Glomerular visceral epithelial cell (primary cell): ENCODE data around the gene AGRN.
A peak's percentile ranks its signal among the peaks of the same experiment; 100 is the strongest.
"Not testable (repeated sequence)": the region's sequence is repeated elsewhere in the genome, so short reads cannot be mapped to it uniquely, and the experiment has no call there.

Experiments
- DNase-seq: peaks from one replicate; pipeline ENCODE4 v3.0.0-alpha.2; 2016; ENCODE audit errors: extremely low spot score

AGRN gene

DNA sequence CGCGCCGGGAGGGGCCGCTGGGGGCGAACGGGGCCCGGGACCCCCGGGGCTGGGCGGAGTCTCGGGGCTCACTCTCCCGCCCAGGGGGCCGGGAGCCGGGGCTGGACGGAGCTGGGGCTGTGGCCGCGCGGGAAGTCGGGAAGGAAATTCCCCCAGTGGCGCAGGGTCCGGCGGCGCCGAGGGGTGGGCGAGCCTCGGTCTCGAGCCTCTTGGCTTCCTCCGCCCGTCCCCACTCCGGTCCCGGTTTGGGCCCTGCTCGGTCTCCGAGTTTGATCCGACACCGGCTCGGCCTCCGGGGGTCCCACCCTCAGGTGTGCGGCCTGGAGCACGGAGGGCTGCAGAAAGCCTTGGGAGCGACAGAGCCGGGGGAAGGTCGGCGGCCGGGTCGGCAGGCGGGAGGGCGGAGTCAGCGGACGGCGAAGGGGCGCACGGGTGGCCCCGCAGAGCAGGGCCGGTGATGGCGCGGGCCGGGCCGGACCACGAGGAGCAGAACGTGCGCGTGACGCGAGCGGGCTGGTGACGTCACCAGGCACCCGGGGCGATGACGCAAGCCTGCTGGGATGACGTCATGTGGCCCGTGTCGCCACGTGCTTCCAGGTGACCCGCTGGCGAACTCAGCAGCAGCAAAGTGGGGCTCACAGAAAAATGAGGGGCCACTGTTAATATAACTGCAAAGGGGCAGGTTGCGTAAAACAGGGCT is 19.4 kb upstream of the AGRN start:
- peak; percentile 87 for DNase-seq

DNA sequence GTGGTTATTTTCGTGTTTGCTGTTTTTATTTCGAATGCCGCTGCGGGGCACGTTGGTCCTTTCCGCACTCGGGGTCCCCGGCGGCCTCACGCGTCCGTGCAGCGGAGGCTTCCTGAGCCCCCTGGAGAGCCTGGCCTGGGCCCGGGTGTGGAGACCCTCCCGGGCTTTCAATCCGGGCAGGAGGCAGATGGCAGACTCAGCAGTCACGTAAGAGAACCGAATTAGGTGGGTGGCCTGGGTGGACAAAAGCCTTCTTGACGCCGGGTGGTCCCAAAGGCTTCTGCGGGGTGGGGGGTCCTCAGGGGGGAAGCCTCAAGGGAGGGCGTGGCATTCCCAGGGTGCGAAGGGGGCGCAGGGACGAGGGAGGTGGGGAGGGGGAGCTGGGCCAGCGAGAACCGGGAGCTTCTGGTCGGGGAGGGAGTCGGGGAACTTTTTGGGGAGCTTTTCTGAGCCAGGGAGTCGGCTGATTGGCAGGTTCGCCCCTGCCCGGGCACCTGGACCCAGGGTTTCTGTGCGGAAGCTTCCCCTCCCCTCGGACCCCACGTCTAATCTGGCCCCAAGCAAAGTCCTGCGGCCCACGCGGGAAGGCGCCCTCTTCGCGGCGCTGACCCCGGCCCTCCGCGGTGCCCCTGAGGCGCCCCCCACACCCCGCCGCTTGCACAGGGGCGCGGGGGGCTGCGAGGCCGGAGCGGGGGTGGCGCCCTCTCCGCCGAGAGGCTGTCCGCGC is 18.7 kb upstream of the AGRN start:
- no peak for DNase-seq

DNA sequence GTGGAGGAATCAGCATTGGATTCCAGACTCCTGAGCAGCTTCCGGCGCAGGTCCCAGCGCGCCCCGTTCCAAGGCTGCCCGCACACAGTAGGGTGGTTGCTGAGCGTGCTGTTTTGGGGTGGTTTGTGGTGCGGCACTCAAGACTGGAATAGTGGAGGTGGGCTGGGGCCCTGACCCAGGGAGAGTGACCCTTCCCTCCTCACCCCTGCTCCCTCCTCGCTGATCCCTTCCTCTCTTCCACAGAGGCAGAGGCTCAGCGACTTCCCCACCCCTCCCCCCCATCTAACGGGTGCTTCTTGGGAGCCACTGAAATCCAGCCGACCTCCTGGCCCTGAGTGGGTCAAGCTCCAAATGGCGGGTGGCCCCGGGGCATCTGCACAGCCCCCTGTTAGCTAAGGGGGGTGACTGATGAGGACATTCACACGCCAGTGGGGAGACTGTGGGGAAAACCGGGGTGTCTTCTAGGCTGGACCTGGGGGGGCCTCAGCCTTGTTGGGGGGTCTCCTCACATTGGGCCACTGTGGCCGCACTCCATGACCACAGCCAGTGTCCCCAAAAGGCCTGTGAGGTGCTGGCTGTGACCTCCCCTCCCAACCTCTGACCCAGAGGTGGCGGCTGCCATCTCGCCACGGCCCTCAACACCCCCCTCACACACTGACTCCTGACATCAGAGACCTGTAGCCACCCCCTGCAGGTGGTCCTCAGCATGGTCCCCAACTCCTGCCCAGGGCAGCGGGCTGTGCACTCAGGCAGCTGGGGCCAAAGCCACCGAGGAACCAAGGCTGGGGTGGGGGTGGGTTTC is 16.1 kb upstream of the AGRN start:
- DNase-seq = no peak

DNA sequence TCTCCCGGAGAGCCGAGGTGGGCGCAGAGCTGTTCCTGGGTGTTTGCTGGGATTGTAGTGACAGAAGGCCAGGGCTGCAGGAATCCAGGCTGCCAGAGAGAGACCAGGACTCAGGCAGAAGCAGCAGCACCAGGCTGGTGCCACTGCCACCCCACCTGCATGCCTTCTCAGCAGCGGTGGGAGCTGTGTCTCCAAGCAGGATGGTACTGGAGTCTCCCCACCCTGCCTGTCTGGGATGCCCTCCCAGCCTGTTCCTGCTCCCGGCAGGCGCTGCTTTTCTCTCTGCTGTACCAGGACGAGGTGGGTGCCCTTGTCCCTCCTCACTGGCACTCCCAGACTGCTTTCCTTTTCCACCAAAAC is 15.5 kb upstream of the AGRN start:
- DNase-seq = no peak

DNA sequence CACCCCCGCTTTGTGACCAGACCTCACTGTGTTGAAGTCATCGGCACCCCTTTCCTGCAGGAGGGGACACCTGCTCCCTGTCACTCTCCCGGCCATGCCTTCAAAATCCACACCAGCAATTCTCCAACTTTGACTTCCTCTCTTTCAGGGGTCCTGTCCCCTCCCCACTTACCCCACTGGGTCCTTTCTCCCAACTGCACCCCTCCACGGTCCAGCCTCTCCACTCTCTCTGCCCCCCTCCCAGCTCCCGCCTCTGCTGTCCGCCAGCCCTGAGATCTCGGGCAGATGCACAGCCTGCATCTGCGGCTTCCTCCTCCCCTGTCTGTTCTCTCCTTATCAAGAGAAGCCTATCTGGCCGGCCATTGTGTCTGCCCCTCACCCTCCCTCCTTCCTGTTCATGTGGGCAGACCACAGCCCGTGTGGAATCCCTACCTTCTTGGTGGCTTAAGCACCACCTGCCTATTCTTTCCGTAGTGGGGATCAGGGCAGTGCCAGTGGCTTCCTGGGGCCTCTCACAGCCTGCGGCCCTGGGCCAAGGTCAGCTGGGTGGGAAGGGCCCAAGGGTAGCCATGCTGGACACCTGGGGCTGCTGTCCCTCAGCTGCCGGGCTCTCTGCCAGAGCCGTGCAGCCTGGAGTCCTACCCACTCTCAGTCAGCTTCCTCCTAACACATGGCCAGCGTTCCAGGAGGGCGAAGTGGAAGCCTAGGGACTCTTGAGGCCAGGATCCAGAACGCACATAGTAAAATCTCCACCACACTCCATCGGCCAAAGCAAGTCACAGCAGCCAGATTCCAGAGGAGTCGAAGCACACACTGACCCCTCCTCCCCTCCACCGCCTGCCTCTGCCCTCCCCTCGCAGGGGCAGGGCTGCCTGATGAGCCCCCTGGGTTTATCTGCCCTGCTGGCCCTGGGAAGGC is 14.9 kb upstream of the AGRN start:
- peak; percentile 88 for DNase-seq

DNA sequence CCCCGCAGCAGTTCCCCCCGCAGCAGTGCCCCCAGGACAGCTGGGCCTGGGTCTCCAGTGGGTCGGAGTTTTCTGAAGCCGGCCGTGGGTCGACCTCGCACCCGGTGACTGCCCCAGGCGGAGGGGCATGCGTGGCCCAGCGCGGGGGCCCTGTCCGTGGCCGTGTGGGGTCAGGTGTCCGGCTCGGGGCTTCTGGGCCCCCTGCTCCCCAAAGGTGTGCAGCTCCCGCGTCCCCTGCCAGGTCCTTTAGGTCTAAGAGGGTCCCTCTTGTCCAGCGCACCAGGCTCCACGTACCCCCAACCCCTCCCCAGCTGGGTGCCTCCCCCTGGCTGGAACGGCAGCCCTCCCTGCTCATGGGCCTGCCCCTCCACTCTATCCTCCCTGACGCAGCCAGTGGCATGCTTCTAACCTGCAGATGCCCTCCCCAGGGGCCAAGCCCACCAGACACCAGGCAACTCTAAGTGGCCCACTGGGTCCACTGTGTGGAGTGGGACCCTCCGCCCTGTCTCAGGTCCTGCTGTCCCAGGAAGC is 14.1 kb upstream of the AGRN start:
- no peak for DNase-seq

DNA sequence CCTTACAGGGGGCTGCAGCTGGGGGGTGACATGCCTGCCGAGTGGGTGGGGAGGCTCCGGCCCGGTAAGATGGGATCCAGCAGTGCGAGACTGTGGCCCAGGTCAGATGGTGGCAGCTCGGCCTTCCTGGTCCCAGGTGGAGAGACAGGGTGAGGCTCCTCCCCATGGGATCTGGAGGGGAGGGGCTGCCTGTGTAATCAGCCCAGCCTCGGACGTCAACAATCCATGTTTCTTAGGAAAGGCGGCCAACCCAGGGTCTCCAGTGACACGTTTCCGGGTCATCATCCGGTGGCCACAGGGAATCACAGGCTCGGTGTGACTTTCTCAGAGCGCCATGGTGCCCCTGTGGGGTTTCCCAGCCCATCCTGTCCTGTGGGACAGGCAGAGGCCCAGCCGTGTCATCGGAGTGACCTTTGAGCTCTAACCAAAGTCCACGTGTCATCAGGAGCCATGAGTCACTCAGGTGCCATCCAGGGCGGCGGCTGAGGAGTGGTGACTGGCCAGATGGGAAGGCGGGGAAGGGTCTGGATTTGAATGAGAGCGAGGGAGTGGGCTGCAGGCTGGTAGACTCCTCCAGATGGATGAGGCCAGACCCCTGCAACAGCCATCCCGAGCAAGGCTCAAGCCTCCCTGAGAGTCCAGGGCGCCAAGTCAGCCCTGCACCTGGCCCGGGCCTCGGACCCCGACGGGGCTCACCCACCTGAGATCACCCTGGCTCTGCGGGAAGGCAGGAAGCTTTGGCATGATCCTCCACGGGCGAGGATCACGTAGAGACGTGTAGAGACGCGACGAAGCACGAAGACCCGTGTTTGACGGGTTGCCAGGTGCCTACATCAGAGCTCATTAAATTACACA is 13.4 kb upstream of the AGRN start:
- no peak for DNase-seq

DNA sequence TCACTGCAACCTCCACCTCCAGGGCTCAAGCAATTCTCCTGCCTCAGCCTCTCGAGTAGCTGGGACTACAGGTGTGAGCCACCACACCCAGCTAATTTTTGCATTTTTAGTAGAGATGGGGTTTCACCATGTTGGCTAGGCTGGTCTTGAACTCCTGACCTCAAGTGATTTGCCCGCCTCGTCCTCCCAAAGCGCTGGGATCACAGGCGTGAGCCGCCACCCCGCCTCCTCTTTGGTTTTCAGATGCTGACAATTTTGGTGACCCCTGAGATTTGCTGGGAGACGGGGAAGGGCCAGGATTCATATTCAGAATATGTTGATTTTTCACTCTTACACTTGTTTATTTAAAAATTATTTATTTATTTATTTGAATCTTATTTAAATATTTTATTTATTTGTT is 9.8 kb upstream of the AGRN start:
- DNase-seq = not testable (repeated sequence)

DNA sequence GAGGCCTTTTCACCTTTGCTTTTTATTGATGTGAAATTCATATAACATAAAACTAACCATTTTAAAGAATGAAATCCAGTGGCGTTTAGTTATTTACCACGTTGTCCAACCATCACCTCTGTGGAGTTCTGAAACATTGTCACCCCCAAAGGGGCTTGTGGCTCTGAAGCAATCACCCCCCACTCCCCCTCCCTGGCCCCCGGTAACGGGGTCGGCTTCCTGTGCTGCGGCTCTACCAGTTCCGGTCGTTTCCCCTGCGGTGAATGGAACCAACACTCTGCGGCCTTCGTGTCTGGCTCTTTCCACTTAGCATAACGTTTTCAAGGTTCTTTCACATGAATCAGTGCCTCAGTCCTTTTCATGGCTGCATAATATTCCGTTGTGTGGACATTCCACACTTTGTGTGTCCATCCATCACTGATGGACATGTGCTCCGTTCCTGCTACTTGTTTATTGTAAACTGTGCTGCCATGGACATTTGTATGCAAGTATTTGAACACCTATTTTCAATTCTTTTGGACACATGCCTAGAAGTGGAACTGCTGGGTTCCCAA is 8.4 kb upstream of the AGRN start:
- no peak for DNase-seq

DNA sequence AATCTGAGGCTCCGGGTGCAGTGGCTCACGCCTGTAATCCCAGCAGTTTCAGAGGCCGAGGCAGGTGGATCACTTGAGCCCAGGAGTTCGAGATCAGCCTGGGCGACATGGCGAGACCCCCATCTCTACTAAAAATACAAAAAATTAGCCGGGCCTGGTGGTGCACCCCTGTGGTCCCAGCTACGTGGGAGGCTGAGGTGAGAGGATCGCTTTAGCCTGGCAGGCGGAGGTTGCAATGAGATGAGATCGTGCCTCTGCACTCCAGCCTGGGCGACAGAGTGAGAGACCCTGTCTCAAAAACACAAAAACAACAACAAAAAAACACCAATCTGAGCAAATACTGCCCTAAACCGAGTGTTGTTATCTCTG is 7.2 kb upstream of the AGRN start:
- DNase-seq = not testable (repeated sequence)

DNA sequence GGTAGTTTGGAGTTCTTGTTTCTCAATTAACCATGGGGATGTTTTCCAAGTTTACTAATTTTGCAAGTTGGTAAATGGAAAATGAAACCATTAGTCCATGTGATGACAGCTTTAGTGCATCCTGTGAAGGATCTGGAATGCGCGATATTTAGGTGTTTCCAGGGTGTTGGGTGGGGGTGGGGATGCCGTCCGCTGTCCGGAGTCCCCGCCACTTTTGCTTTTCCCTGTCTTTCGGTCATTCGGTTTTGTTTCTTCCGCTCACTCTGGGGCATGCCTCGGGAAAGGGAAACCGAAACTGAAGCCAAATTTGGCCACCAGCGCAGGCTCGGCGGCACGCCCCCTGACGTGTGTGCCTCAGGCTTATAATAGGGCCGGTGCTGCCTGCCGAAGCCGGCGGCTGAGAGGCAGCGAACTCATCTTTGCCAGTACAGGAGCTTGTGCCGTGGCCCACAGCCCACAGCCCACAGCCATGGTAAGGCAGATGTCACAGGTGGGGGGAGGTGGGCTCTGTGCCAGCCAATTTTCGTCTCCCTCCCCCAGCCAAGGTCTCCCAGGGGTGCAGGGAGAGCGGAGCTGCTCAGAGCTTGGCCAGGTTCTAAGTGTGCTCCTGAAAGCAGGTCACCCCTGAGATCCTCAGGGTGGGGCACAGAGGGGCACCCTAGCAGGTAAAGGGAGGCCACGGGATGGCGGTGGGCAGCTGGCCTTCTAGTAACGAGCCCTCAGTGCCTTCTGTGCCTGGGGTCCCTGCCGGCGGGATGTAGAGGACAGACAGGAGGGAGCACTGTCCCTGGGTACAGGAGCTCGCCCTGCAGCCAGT is 6.6 kb upstream of the AGRN start, which contains the start of gene ISG15:
Gene ISG15, plus strand, starts transcription at position 393 of the 817 bp plus-strand sequence. Its CDS starts 77 bp downstream, at position 470.
- peak; percentile 89 for DNase-seq

DNA sequence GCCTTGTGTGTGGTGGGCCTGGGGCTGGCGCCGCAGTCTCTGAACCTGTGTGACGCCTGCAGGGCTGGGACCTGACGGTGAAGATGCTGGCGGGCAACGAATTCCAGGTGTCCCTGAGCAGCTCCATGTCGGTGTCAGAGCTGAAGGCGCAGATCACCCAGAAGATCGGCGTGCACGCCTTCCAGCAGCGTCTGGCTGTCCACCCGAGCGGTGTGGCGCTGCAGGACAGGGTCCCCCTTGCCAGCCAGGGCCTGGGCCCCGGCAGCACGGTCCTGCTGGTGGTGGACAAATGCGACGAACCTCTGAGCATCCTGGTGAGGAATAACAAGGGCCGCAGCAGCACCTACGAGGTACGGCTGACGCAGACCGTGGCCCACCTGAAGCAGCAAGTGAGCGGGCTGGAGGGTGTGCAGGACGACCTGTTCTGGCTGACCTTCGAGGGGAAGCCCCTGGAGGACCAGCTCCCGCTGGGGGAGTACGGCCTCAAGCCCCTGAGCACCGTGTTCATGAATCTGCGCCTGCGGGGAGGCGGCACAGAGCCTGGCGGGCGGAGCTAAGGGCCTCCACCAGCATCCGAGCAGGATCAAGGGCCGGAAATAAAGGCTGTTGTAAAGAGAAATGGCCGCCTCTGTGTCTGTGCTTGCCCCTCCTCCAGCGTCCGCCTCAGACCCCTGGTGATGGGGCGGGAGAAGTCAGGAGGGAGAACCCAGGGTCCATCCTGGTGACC is 5.8 kb upstream of the AGRN start:
- DNase-seq = no peak

DNA sequence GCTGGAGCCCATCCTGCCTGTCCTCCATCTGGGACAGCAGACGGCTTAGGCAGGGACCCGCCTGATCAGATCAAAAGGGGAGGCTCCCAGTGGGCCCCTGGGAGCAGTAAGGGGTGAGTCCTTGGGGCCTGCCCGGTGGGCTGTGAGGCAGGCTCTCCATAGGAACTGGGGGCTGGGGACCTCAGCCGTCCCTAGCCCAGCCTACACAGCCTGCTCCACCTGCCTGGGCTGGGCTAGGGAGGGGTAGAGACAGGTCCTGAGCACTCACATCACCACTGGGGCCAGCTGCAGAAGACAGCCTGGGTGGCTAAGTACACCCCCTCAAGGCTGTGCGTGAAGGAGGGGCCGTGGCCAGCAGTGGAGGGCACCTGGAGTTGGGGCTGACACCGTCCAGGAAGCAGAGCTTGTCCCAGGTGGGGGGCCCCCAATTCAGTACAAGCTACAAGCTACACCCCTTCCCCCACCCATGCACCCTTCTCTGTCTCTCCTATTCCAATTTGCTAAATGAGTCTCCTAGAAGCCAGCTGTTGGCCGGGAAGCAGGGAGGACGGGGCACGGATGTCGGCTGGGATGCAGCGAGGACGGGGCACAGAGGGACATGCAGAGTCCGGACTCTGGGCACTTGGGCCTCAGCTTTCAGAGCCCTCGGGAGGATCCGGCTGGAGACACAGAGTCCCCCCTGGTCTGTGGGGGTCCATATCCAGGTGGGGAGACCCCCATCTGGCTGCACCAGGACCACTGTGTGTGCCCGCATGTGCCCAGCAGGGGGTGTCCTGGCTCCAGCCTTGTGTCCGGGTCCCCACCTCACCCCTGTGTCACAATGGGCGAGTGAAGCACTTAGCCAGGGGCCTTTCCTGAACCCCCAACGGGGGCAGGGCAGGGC is 4.9 kb upstream of the AGRN start:
- no peak for DNase-seq

DNA sequence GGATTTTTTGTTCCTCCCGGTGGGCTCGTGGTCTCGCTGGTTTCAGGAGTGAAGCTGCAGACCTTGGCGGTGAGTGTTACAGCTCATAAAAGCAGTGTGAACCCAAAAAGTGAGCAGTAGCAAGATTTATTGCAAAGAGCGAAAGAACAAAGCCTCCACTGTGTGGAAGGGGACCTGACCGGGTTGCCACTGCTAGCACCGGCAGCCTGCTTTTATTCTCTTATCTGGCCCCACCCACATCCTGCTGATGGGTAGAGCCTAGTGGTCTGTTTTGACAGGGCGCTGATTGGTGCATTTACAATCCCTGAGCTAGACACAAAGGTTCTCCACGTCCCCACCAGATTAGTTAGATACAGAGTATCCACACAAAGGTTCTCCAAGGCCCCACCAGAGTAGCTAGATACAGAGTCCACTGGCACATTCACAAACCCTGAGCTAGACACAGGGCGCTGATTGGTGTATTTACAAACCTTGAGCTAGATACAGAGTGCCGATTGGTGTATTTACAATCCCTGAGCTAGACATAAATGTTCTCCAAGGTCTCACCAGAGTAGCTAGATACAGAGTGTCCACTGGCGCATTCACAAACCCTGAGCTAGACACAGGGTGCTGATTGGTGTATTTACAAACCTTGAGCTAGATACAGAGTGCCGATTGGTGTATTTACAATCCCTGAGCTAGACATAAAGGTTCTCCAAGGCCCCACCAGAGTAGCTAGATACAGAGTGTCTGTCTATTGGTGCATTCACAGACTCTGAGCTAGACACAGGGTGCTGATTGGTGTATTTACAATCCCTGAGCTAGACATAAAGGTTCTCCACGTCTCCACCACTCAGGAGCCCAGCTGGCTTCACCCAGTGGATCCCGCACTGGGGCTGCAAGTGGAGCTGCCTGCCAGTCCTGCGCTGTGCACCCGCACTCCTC is 2.3 kb upstream of the AGRN start:
- DNase-seq = not testable (repeated sequence)

DNA sequence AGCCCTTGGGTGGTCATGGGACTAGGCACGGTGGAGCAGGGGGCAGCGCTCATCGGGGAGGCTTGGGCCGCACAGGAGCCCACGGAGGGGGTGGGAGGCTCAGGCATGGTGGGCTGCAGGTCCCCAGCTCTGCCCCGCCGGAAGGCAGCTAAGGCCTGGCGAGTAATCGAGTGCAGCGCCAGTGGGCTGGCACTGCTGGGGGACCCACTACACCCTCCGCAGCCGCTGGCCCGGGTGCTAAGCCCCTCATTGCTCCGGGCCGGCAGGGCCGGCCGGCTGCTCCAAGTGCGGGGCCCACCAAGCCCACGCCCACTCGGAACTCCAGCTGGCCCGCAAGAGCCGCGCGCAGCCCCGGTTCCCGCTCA is 1.6 kb upstream of the AGRN start:
- not testable (repeated sequence) for DNase-seq
